ENCODE data around the gene TMIGD3.

Gene TMIGD3

DNA sequence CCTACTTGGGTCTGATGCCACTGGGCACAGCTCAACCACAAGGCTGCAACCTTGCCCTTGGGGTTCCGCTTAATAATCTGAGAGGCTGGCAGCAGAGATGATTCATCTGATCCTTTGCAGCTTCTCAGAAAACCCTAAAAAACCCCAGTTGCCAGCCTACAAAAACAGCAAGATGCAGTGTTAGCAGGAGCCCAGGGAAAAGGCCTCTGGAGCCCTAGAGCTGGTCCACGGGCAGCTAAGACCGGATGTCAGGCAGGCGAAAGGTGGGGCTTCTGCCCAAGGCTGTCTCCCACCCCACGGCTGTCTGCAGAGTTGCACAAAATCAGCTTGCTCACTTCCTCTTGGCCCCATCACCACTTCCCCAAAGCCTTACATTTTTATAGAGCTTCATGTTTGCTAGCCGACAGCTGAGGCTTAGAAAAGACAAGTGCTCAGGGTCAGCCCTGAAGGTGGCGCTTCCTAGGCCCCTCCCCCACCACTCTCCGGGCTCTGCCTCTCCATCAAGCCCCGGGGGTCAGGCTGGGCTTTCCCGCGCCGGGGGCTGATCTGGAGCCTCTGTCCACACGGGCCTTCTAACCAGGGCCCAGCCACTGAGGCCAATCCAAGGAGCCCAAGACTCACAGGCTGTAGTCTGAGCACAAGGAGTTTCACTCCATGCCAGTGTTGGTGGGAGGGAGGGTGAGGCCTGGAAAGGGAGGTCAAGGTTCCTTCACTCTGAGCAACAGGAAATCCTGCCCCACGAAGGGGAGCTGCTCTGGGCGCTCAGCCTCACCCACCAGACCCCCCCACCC lies 4.2 kb upstream of the TMIGD3 start:
- peak; percentile 42 for DNase-seq (ENCODE audit: low read depth)

DNA sequence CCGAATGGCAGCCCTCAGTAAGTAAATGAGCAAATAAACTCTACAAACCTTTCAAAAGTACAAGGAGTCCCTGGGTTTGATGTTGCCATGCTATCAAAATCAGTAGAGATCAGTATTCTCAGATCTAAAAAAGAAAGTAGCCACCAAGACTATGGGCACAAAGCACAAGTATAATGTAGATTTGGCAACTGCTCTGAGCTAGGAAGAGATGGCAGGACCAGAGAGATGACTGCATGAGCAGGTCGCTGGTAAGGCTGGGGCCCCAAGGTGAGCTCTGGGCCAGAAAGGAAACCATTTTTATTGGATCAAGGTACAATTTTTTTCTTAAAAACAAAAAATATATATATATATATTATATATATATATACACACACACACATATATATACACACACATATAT lies 3.1 kb upstream of the TMIGD3 start:
- no peak for DNase-seq (ENCODE audit: low read depth)

DNA sequence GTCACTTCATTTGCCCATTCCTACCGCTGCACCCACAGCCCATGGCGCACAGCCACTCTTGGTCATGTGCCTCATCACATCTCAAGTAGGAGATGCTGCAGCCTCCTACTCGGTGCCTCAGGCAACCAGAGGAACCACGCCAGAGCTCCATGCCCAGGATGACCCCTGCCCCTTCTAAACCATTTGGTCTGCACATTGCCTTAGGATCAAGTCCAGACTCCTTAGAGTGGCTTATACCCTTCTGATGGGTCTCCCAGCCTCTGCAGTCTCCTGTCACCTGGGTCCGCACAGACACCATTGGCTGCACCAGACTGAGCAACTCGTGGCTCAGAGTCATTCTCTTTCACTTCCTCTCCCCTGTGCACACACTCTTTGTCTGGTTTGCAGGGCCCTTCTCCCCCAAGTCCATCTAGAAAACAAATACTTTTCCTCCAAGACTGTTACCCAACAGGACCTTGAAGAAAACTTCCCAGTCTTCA lies 2.2 kb upstream of the TMIGD3 start:
- DNase-seq (ENCODE audit: low read depth): no peak

DNA sequence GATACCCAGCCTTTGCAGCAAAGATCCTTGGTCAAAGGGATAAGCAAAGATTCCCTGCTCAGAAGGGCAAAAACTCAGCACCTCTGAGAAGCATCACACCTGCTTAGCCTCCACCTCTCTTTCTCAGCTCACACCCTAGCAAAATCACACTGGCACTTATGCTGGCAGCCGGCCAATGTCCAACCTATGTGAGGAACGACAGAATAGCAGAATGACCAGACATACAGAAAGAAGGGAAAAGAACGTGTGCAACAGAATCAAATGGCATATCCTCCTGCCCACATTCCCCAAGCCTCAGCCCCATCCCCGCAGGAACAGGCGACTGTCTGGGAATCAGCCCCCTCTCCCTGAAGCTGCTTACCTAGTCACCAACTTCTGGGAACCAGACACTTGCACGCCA lies 664 bp upstream of the TMIGD3 start:
- DNase-seq (ENCODE audit: low read depth): no peak

DNA sequence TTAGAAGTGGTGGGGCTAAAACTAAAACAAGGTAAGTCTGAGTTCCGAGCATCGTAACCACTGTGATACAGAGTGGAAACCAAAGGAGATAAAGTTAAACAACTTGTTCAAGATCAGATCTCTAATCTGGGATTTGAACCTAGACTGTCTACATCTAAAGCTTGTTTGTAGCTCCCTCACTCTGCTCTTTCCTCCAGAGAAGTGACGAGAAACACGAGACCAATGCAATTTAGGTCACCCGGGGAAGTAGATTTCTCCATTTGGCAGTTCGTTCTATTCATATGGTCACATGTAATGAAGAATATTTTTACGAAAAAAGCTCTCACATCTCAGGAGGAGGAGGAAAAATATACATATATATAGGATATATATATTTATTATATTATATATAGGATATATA lies 1.8 kb downstream of the TMIGD3 start:
- no peak for DNase-seq (ENCODE audit: low read depth)

DNA sequence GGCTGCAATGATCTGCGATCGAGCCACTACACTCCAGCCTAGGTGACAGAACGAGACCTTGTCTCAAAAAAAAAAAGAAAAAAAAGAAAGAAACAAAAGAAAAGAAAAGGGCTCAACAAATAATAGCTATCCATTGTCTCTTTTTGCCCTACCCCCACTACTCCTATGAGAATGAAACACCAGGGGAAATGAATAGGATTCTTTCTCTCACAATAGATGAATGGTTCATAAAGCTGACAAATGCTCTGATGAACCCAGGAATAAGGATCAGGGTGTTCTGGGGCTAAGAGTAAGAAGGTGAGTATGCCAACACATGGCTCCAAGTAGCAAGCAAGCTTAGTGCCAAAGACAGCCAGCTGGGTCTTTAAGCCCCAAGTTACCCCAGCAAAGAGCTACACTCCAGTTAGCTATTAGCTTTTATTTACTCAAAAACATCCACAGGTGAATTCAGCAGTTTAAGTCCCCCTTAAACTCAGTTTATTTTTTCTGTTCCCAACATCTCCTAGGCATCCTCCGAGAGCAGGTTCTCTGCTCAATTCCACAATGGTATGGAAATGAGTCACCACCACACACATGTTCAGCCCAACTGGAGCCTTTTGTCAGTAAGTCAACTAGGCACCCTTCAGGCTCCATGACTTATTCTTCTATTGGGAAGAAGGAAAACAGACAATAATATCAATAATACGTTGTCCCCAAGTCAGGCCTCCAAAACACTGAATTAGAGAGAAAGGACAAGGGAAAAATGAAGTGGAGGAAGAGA lies 4.2 kb downstream of the TMIGD3 start:
- DNase-seq (ENCODE audit: low read depth): no peak

DNA sequence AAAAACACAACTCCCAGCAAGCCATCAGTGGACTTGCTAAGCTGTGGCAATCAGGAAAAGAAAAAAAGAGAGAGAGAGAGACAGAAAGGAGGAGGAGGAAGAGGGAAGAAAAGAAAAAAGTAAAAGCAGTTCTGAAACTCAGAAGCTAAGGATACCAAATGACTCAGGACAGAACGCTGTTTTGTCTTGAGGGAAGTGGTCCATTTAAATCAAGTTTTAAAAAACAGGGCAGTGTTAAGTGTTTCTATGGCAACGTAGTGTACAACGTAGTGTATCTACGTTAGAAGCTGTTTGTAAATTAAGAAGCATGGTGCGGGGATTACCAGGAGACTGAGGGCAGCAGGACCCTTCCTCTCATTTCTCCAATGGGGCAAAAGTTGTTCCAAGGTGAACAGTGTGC lies 5.8 kb downstream of the TMIGD3 start:
- DNase-seq (ENCODE audit: low read depth): no peak

DNA sequence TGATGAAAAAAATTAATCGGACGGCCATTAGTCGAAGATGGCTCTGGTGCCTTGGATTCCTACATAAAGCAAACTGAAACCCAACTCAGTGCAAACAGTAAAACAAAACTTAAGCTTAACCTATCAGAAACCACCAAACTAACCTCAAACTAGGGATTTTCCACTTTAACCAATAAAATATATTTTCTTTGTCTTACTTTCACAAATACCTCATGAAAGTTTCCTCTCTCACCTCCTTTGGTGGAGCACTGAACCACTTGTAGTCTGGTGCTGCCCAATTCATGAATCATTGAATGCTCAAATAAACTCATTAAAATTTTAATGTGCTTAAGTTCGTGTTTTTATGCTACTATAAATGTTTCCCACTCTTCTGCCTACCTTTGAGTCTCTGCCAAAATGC lies 7.0 kb downstream of the TMIGD3 start:
- DNase-seq (ENCODE audit: low read depth): no peak

DNA sequence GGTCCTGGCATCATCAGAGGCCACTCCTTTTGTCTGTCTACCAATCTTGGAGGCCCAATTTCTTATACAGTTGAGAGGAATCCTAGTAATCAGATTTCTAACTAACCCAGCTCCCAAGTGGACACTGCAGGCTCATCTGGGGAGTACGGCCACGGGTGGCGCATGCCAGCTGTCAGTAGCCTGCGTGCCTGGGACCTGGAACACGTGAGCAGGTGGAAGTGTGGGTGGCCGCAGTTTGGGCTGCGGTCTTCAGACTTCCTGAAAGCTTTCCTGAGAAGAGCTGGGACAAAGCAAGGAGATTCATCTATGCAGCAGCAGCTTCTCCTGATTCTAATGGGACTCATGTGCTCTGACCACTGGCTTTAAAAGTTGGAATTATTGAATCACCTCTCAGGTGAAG lies 12.4 kb downstream of the TMIGD3 start:
- no peak for DNase-seq (ENCODE audit: low read depth)

DNA sequence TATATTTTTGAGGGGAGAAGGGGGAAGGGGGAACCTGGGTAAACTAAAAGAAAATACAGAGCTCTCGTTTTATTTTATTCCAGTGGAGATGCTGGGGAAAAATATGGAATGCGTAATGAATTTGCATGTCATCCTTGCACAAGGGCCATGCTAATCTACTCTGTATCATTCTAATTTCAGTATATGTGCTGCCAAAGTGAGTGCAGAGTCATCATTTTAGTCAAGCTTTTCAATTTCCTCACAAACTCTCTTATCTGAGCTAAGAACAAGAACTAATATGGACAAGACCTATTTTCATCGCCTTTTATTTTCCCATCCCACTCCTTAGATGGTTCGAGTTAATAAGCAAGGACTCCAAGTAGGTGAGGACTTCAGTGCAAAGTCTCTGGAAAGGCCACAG lies 13.2 kb downstream of the TMIGD3 start:
- DNase-seq (ENCODE audit: low read depth): no peak

DNA sequence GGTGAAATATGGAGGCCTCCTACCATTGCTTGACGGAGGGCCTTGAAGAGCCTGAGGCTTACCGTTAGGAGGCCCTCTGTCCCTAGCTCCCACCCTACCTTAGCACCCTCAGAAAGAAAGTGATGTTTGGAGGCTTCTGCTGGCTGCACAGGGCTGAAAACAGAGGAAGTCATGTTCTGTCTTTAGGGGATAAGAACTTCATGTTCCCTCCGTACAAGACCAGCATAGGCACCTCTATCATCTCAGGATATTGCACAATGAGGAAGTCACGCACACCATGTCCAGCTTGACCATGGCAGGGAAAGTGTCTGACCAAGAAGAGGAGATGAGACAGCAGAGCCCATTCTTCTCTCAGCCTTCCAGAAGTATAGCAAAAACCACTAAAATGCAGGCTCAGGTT lies 13.8 kb downstream of the TMIGD3 start:
- DNase-seq (ENCODE audit: low read depth): no peak

DNA sequence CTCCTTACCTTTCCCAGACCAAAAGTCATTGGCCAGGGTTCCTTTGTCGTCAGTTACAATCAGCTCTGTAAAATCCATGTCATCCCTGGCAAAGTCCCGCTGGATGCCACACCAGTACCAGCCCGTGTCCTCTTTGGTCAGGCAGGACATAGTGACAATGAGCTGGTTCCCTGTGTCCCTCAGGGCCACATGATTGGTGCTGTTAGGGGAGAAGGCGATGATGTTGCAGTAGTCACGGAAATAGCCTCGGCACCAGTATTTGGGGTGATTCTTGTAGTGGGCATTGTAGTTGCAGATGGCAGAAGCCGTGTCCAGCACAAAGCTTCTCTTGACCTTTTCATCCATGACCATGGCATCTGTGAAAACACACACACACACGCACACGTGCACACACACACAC lies 14.8 kb downstream of the TMIGD3 start:
- DNase-seq (ENCODE audit: low read depth): no peak

DNA sequence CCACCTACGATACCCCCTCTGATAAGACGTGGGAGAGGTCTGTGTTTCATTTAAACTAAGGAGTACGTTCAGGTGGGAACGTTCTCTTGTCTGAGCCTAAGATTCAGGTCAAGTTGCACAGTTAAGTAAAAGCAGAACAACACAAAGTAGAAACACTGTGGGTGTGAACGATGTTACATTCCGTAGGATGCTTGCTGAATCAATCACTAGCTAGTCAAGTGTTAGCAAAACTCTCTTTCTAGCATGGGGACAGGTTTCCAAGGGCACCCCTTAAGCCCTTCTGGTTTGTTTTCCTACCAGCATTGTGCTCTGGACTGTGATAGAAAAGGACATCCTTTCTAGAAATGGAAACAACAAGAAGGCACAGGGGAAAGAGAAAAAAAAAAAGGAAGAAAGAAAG lies 16.3 kb downstream of the TMIGD3 start:
- DNase-seq (ENCODE audit: low read depth): no peak

DNA sequence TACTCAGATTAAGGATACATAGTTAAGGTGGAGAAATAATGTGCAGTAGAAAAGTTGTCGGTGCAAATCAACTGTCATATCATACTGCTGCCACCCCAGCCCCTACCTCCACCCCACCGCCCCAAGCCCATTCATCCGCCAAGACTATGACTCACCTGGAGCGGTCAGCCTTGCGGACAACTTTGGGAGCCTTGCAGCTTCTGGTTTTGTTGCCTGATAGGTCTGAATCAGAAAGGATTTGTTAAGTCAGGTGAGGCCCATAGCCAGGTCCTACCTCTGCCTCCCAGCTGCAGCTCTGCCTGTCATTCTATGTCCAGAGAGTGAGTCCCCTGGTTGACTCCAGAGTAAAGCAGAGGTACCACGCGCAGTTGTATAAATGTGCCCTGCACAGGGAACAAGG lies 17.0 kb downstream of the TMIGD3 start:
- DNase-seq (ENCODE audit: low read depth): no peak

DNA sequence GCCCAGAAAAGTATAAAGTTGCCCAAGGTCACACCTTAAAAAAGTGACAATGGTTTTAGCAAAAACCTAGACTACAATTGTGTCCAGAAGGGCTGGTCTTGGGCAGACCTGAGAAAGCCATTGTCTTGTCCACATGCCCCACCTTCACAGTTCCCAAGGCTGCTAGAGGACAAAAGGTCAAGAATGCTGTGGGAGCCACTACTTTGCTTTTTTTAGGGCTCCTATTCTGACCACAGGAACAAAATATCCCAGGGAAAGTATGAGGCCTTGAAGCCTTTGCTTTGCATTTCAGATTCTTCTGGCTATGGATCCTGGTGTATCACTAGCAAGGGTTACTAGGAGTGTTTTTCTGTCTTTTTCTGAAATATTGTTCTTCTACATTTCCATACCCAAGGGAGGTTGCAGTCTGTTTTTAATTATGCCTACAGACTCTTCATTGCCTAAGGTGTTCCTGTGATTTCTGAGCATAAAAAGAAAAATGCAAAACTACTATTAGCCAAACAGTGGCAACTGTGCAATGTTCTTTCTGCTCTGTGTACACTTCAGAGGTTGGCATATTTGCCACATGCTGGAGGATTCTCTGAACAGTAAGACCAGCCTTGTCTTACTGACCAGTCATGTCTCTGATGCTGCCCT lies 18.9 kb downstream of the TMIGD3 start:
- no peak for DNase-seq (ENCODE audit: low read depth)

DNA sequence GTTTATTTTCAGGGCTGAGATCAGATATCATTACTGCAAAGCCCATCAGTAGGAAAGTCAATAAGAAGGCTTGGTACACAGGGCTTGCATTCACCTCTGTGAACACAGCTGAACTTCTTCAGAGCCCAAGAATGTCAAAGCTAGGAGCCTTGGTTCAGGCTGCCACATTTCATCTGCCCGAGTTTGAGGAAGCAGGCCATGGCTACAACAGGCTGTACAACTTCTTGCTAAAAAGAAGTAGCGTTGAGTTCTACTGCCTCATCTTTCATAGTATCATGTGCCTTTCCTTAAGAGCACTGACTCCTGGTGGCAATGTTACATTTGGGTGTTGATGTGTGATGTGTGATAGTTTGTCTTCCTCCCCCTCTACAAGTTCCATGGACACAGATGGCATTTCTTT lies 19.6 kb downstream of the TMIGD3 start:
- no peak for DNase-seq (ENCODE audit: low read depth)

DNA sequence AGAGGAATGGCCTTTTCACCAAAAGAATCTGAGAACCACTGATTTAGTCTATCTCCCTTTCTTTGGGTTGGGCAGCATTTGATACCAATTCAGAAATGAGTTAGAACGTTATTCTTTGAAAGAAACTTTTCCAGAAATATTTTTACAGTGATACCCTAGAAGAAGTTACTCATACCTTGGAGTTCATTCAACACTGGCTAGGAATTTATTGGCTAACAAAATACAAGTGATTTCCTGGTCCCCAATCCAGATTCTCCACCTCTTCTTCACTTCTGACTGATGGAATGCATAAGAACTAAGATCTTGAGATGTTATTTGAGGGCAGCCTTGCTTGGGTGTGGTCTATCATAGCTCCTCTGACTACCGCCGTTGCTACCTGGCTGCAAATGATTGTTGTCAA lies 20.3 kb downstream of the TMIGD3 start:
- DNase-seq (ENCODE audit: low read depth): no peak

DNA sequence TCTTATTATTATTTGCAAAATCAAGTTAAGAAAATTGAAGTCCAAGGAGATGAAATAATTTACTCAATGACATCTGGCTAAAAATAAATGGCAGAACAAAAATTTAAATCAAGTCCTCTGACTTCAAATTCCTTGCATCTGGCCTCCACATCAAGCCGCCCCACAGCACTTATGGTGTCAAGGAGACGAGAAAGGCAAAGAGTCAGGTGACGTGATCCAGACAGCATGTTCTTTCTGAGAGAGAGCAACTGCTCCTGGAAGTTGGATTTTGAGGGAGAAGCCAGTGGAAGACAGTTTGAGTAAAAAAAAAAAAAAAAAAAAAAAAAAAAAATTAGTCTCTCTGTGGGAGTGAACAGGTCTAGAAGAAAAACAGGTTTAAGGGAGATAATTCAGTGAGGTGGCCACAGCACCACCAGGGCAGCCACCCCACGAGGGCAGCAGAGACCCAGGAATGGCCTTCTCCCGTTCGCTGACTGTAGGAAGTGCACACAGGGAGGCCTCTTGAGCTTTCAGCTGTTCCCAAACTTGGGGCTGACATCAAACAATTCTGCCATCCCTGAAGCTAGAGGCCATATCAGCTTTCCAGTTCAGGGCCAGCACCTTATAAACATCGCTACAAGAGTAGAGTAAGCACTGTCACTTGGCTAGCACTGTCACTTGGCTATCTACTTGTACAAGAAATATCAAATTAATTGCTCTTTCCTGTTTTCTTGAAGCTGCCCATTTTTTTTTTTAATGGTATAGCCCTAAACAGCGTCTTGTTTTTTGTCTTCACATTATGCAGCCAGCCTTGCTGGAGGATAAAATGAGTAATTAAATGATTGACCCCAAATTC lies 21.8 kb downstream of the TMIGD3 start:
- DNase-seq (ENCODE audit: low read depth): no peak

DNA sequence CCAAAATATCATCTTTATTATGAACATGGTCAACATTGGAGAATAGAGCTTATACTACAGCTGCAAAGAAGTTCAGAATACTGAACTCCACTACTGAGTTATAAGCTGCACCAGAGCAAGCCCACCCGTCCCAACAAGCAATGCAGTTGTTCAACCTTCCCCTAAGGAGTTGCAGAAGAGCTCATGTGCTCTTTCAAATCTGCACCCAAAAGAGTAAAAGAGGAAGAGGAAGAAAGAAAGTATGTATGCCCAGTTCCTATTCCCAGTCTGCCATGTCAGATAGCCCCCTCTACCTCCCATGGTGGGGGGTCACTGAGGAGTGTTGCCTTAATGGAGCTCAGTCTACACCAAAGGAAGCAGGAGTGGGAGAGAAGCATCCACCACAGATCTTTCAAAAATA lies 22.8 kb downstream of the TMIGD3 start:
- DNase-seq (ENCODE audit: low read depth): no peak

DNA sequence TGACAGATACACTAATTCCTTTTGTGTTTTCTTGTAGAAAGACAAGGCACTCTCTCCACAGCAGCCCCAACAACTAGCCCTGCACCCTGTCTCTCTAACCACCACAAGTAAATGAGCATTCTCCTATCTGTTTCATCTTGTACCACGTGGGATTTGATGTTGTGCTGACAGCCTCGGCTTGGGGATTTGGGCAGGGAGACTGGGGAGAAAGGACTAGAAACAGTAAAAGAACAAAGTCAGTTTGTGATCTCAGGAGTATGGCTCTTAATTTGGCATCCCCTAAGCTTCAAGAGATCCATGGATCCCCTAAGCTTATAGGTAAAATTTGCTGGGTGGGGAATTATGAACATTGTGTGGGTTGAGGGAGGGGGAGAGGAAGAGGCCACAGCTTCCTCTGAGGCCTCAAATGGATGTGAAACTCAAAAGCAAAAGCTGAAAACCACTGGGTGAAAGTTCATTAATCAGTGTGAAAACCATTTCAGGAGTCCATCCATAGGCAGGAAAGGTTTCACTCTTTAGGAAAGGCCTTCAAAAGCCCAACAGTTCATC lies 26.6 kb downstream of the TMIGD3 start:
- no peak for DNase-seq (ENCODE audit: low read depth)

DNA sequence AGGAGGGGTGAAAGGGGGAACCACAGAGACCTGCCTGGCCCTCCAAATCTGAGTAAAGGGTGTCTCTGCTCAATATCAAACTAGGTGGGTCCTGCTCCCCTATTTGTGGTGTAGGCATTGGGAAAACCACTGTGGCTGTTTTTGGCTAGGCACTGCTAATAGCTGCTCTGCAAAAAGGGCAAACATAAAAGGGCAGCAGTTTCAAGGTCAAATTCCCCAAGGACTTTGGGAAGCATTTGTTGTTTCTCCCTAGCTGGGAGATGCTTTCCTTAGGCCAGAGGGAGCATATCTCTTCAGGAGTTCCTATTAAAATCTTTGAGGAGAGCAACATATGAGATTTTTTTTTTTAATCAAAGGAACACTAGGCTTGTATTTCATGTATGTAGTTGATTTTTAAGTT lies 27.2 kb downstream of the TMIGD3 start:
- no peak for DNase-seq (ENCODE audit: low read depth)

DNA sequence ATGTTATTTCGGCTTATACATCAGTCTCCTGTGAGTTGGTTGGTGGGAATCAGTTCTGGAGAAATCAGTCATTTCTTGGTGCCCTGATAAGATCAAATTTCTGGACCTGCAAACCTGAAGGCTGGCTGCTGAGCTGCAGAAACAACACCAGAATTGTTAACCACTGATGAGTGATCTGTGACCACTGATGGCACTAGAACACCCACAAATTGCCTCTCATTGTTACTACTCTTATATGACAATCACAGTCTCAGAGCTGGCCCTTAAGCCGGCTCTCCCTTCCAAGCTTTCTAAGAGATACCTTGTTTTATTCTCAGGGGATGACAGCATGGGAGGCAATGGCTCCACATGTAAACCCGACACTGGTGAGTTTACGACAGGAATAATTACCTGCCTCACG lies 27.7 kb downstream of the TMIGD3 start:
- DNase-seq (ENCODE audit: low read depth): no peak

Measured in stimulated activated CD8-positive, alpha-beta memory T cell treated with anti-CD3 and anti-CD28 coated beads, Interleukin-12 subunit alpha, Interleukin-12 subunit beta, amount 100 ng/mL, for 4 hours (primary cell).